Ishikawa (cell line): Measurements from ENCODE around the gene TTLL7.

Source experiments
- RAD21 ChIP-seq: IDR thresholded peaks from 2 replicates; pipeline ENCODE4 v1.6.1; 2012; ENCODE audit warnings: low read depth
- REST ChIP-seq: IDR thresholded peaks from 2 replicates; pipeline ENCODE4 v1.6.1; 2012; ENCODE audit warnings: low read depth, mild to moderate bottlenecking
- TF ChIP-seq, protein P1 (sequence below): IDR thresholded peaks from 2 replicates; pipeline ENCODE4 v1.6.1; 2012

GRCh38 chr1:83836543-83836942, 162.4 kb downstream of the TTLL7 start:
- no peak for TF ChIP-seq REST
- TF ChIP-seq RAD21 = no peak
- TF ChIP-seq, protein P1, sequence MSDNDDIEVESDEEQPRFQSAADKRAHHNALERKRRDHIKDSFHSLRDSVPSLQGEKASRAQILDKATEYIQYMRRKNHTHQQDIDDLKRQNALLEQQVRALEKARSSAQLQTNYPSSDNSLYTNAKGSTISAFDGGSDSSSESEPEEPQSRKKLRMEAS = no peak
